ENCODE measurements around the gene ABCF3.

ABCF3 gene

GRCh38 chr3:184235381-184236032, 49.5 kb downstream of the ABCF3 start:
- DNase-seq (ENCODE audit: insufficient read length, low spot score) = no peak
- no peak for FAIRE-seq
- TF ChIP-seq POLR2A (IDR thresholded peaks at IDR 0.05; ENCODE audit: low read depth, low read length) = no peak
- no peak for TF ChIP-seq POLR2AphosphoS5 (IDR thresholded peaks at IDR 0.05; ENCODE audit: low read depth, low read length)
- TF ChIP-seq POU2F2 (IDR thresholded peaks at IDR 0.05; ENCODE audit: low read depth, low read length) = no peak
- TF ChIP-seq PAX5 (IDR thresholded peaks at IDR 0.05; ENCODE audit: insufficient read depth, low read length, severe bottlenecking) = no peak
- TF ChIP-seq SPI1 (IDR thresholded peaks at IDR 0.05; ENCODE audit: low read depth, low read length) = no peak
- no peak for TF ChIP-seq TAF1 (IDR thresholded peaks at IDR 0.05; ENCODE audit: low read depth, low read length)

GRCh38 chr3:184236033-184236410, 50.0 kb downstream of the ABCF3 start:
- FAIRE-seq = no peak
- TF ChIP-seq TAF1 (IDR thresholded peaks at IDR 0.05; ENCODE audit: low read depth, low read length) (no peak), POU2F2 (IDR thresholded peaks at IDR 0.05; ENCODE audit: low read depth, low read length) (no peak), POLR2AphosphoS5 (IDR thresholded peaks at IDR 0.05; ENCODE audit: low read depth, low read length) (no peak), POLR2A (IDR thresholded peaks at IDR 0.05; ENCODE audit: low read depth, low read length) (no peak), PAX5 (IDR thresholded peaks at IDR 0.05; ENCODE audit: insufficient read depth, low read length, severe bottlenecking) (no peak), SPI1 (IDR thresholded peaks at IDR 0.05; ENCODE audit: low read depth, low read length) (no peak)
- no peak for DNase-seq (ENCODE audit: insufficient read length, low spot score)

- DNase-seq (ENCODE audit: insufficient read length, low spot score) = no peak
- no peak for TF ChIP-seq SPI1 (IDR thresholded peaks at IDR 0.05; ENCODE audit: low read depth, low read length)
- TF ChIP-seq POLR2AphosphoS5 (IDR thresholded peaks at IDR 0.05; ENCODE audit: low read depth, low read length) = no peak
- no peak for TF ChIP-seq POLR2A (IDR thresholded peaks at IDR 0.05; ENCODE audit: low read depth, low read length)
- no peak for TF ChIP-seq POU2F2 (IDR thresholded peaks at IDR 0.05; ENCODE audit: low read depth, low read length)
- no peak for TF ChIP-seq PAX5 (IDR thresholded peaks at IDR 0.05; ENCODE audit: insufficient read depth, low read length, severe bottlenecking)
- TF ChIP-seq TAF1 (IDR thresholded peaks at IDR 0.05; ENCODE audit: low read depth, low read length) = no peak
- FAIRE-seq = no peak
These were observed 50.6 kb downstream of the ABCF3 start for GRCh38 chr3:184236636-184237035.

- DNase-seq (ENCODE audit: insufficient read length, low spot score) (no peak), FAIRE-seq (no peak)
- TF ChIP-seq TAF1 (IDR thresholded peaks at IDR 0.05; ENCODE audit: low read depth, low read length) (no peak), PAX5 (IDR thresholded peaks at IDR 0.05; ENCODE audit: insufficient read depth, low read length, severe bottlenecking) (no peak), SPI1 (IDR thresholded peaks at IDR 0.05; ENCODE audit: low read depth, low read length) (no peak), POU2F2 (IDR thresholded peaks at IDR 0.05; ENCODE audit: low read depth, low read length) (no peak), POLR2AphosphoS5 (IDR thresholded peaks at IDR 0.05; ENCODE audit: low read depth, low read length) (no peak), POLR2A (IDR thresholded peaks at IDR 0.05; ENCODE audit: low read depth, low read length) (no peak)
These were observed 51.2 kb downstream of the ABCF3 start for GRCh38 chr3:184237211-184237610.

- FAIRE-seq (no peak), DNase-seq (ENCODE audit: insufficient read length, low spot score) (no peak)
- TF ChIP-seq POU2F2 (IDR thresholded peaks at IDR 0.05; ENCODE audit: low read depth, low read length) (no peak), TAF1 (IDR thresholded peaks at IDR 0.05; ENCODE audit: low read depth, low read length) (no peak), PAX5 (IDR thresholded peaks at IDR 0.05; ENCODE audit: insufficient read depth, low read length, severe bottlenecking) (no peak), POLR2A (IDR thresholded peaks at IDR 0.05; ENCODE audit: low read depth, low read length) (no peak), SPI1 (IDR thresholded peaks at IDR 0.05; ENCODE audit: low read depth, low read length) (no peak), POLR2AphosphoS5 (IDR thresholded peaks at IDR 0.05; ENCODE audit: low read depth, low read length) (no peak)
These were observed 51.8 kb downstream of the ABCF3 start for GRCh38 chr3:184237807-184238206.

- DNase-seq (ENCODE audit: insufficient read length, low spot score) = no peak
- no peak for FAIRE-seq
- TF ChIP-seq POLR2AphosphoS5 (IDR thresholded peaks at IDR 0.05; ENCODE audit: low read depth, low read length) (no peak), SPI1 (IDR thresholded peaks at IDR 0.05; ENCODE audit: low read depth, low read length) (no peak), TAF1 (IDR thresholded peaks at IDR 0.05; ENCODE audit: low read depth, low read length) (no peak), POU2F2 (IDR thresholded peaks at IDR 0.05; ENCODE audit: low read depth, low read length) (no peak), POLR2A (IDR thresholded peaks at IDR 0.05; ENCODE audit: low read depth, low read length) (no peak), PAX5 (IDR thresholded peaks at IDR 0.05; ENCODE audit: insufficient read depth, low read length, severe bottlenecking) (no peak)
These were observed 52.3 kb downstream of the ABCF3 start for GRCh38 chr3:184238246-184238818.

GRCh38 chr3:184239221-184239620, 53.2 kb downstream of the ABCF3 start:
- DNase-seq (ENCODE audit: insufficient read length, low spot score) (no peak), FAIRE-seq (no peak)
- TF ChIP-seq PAX5 (IDR thresholded peaks at IDR 0.05; ENCODE audit: insufficient read depth, low read length, severe bottlenecking) (no peak), POU2F2 (IDR thresholded peaks at IDR 0.05; ENCODE audit: low read depth, low read length) (no peak), POLR2AphosphoS5 (IDR thresholded peaks at IDR 0.05; ENCODE audit: low read depth, low read length) (no peak), TAF1 (IDR thresholded peaks at IDR 0.05; ENCODE audit: low read depth, low read length) (no peak), POLR2A (IDR thresholded peaks at IDR 0.05; ENCODE audit: low read depth, low read length) (no peak), SPI1 (IDR thresholded peaks at IDR 0.05; ENCODE audit: low read depth, low read length) (no peak)

- no peak for FAIRE-seq
- TF ChIP-seq POU2F2 (IDR thresholded peaks at IDR 0.05; ENCODE audit: low read depth, low read length) = no peak
- no peak for TF ChIP-seq POLR2A (IDR thresholded peaks at IDR 0.05; ENCODE audit: low read depth, low read length)
- TF ChIP-seq SPI1 (IDR thresholded peaks at IDR 0.05; ENCODE audit: low read depth, low read length) = no peak
- TF ChIP-seq PAX5 (IDR thresholded peaks at IDR 0.05; ENCODE audit: insufficient read depth, low read length, severe bottlenecking) = no peak
- no peak for DNase-seq (ENCODE audit: insufficient read length, low spot score)
These were observed 53.7 kb downstream of the ABCF3 start for GRCh38 chr3:184239708-184240107.

GRCh38 chr3:184240384-184241140, 54.6 kb downstream of the ABCF3 start:
- TF ChIP-seq PAX5 (IDR thresholded peaks at IDR 0.05; ENCODE audit: insufficient read depth, low read length, severe bottlenecking) (no peak), TAF1 (IDR thresholded peaks at IDR 0.05; ENCODE audit: low read depth, low read length) (no peak), SPI1 (IDR thresholded peaks at IDR 0.05; ENCODE audit: low read depth, low read length) (no peak), POLR2A (IDR thresholded peaks at IDR 0.05; ENCODE audit: low read depth, low read length) (no peak), POU2F2 (IDR thresholded peaks at IDR 0.05; ENCODE audit: low read depth, low read length) (no peak), POLR2AphosphoS5 (IDR thresholded peaks at IDR 0.05; ENCODE audit: low read depth, low read length) (no peak)
- DNase-seq (ENCODE audit: insufficient read length, low spot score) = no peak
- FAIRE-seq = no peak

Measured in GM12891 (cell line).